Measurements from ENCODE around the gene LMF1.
"Not testable (repeated sequence)": the region's sequence is repeated elsewhere in the genome, so short reads cannot be mapped to it uniquely, and the experiment has no call there.

Gene LMF1

DNA sequence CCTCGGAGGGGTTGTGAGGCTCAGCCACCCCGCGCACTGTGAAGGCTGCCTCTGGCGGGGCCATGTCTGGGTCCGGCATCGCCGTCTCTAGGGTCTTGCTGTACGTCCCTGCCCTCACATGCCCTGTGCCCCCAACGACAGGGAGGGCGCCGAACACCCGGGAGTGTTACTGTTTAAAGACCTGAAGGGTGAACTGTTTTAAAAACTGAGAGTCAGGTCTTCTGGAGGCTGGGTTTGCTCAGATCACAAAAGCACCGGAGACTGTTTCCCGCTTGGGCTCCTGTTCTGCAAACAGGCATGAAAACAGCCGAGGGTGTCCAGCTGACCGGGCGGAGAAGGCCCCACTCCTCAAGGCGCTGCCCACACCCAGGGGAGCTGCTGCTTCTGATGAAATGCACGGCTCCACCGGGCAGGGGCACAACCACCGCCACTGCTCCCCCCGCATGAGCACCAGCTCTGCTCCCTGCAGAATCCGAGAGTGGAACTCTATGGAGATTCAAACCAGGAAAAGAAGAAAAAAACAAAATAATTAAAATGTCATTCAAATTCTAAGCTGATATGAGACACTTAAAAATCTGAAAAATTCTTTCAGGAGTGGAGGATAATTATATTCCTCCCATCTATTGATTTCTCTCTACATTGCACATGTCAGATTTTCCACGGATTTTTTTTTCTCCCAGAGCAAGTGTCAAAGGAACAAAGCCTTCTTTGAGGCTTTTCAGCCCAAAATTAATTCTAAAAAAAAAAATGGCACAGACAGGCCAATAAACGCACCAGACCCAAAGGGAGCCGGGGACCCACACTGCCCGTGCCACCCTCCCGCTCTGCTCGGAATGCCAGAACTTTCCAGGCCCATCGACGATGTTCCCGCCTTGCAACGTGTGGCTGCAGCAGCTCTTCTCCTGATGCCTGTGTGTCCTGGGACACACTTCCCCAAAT, 74.3 kb downstream of the LMF1 start:
- H3K27ac Mint-ChIP-seq: no peak overlapping the region
- H3K36me3 Mint-ChIP-seq (ENCODE audit: low read depth): no peaks in the 10 kb centered on the region
- no peaks in the 10 kb centered on the region for H3K4me1 Mint-ChIP-seq (ENCODE audit: low read depth)
- no peak overlapping the region for H3K4me3 Mint-ChIP-seq
- no peaks in the 10 kb centered on the region for H3K9me3 Mint-ChIP-seq
- no peaks in the 10 kb centered on the region for H3K27me3 Mint-ChIP-seq (ENCODE audit: low read depth)

DNA sequence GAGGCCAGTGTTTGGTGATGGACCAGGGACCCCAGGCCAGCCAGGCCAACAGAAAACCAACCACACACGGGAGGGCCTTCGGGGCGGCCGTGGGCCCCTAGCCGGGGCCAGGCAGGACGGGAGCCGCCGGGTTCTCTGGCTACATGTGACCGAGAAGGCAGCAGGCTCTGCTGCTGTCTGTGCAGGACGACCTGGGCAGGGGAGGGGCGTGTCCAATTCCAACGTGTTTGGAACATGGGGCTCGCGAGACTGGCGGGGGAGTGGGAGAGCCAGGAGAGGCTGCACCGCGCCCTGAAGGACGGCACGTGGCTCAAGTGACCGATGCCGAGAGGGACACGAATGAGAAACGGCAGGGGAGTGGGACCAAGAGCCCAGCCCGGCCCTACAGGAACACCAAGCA, 75.4 kb downstream of the LMF1 start:
- no peaks in the 10 kb centered on the region for H3K9me3 Mint-ChIP-seq
- no peaks in the 10 kb centered on the region for H3K36me3 Mint-ChIP-seq (ENCODE audit: low read depth)
- no peaks in the 10 kb centered on the region for H3K4me1 Mint-ChIP-seq (ENCODE audit: low read depth)
- no peak overlapping the region for H3K27ac Mint-ChIP-seq
- H3K27me3 Mint-ChIP-seq (ENCODE audit: low read depth): no peaks in the 10 kb centered on the region
- no peak overlapping the region for H3K4me3 Mint-ChIP-seq

DNA sequence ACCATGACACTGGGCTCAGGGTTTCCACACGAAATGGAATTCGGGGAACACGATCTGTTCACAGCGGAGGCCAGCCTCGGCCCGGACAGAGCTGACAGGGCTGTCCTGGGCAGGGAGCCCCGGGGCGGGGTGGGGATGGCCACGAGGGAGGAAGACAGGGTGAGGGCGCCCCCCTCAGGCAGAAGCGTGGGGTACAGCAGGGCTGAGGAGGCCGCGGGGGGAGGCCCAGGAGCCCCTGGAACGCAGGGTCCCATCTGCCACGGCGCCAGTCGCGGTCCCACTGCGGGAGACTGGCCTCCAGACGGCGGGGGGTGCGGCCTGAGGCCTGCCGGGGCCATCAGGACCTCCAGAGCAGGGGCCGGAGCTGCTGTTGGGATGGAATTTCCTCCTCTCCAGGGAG, 75.9 kb downstream of the LMF1 start:
- no peaks in the 10 kb centered on the region for H3K36me3 Mint-ChIP-seq (ENCODE audit: low read depth)
- H3K27ac Mint-ChIP-seq: no peak overlapping the region
- no peaks in the 10 kb centered on the region for H3K9me3 Mint-ChIP-seq
- no peaks in the 10 kb centered on the region for H3K27me3 Mint-ChIP-seq (ENCODE audit: low read depth)
- no peaks in the 10 kb centered on the region for H3K4me1 Mint-ChIP-seq (ENCODE audit: low read depth)
- no peak overlapping the region for H3K4me3 Mint-ChIP-seq

DNA sequence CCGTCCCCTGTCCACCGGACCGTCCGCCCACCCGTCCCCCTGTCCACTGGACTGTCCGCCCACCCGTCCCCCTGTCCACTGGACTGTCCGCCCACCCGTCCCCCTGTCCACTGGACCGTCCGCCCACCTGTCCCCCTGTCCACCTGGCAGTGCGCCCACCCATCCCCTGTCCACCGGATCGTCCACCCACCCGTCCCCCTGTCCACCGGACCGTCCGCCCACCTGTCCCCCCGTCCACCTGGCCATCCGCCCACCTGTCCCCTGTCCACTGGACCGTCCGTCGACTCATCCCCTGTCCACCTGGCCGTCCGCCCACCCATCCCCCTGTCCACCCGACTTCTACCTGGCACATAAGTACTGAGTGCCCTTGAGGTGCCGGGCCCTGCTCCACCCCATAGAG, 76.6 kb downstream of the LMF1 start:
- no peaks in the 10 kb centered on the region for H3K4me1 Mint-ChIP-seq (ENCODE audit: low read depth)
- H3K27ac Mint-ChIP-seq: no peak overlapping the region
- no peaks in the 10 kb centered on the region for H3K27me3 Mint-ChIP-seq (ENCODE audit: low read depth)
- no peaks in the 10 kb centered on the region for H3K9me3 Mint-ChIP-seq
- no peak overlapping the region for H3K4me3 Mint-ChIP-seq
- no peaks in the 10 kb centered on the region for H3K36me3 Mint-ChIP-seq (ENCODE audit: low read depth)

DNA sequence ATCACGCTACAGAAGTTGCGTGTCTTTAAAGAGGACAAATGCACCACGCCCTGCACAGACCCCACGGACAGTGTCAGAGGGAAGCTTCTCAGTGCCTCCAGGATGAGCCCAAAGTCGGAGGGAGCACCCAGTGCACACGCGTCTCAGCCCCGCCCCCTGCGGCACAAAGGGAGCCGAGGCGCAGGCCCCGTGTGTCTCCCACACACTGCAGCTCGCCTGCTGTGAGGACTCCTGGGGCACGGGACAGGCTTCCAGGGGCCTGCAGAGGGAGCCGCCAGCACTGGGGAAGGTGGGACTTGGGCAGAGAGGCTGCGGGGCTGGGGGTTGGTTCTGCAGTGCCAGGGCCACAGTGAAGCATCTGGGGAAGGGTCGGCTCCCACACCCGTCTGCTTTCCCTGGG, 77.4 kb downstream of the LMF1 start:
- Mint-ChIP-seq H3K4me1 (ENCODE audit: low read depth) (no peaks in the 10 kb centered on the region), H3K36me3 (ENCODE audit: low read depth) (no peaks in the 10 kb centered on the region), H3K4me3 (no peak overlapping the region), H3K9me3 (no peaks in the 10 kb centered on the region), H3K27ac (no peak overlapping the region), H3K27me3 (ENCODE audit: low read depth) (no peaks in the 10 kb centered on the region)

DNA sequence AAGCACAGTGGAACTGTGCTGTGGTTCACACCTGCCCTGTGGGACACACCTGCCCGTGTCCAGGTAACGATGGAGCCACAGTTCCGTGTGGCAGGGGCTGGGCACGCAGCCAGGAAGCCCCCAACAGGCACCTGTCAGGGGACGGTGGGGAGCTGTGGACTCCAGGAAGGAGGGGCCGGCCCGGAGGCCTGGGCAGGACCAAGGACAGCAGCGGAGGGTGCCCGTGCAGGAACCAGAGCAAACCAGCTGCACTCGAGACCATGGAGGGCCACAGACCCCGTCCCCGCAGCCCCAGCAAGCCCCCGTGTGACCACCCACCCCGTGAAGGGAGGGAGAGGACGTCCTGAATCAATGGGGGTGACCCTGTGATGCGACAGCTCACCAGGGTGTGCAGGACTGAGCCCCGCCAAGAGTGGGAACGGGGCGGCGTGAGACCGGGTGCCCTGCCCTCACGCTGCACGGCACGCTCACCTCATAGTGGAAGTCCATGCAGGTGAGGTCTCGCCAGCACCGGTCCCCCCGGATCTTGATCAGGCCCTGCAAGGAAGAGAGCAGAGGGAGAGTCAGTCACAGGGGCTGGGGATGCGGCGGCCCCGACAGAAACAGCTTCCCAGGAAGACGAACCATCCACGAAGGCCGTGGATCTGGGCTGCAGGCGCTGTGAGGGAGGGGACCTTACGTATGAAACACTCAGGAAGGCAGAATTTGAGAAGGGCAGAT, 78.1 kb downstream of the LMF1 start:
- H3K36me3 Mint-ChIP-seq (ENCODE audit: low read depth): no peaks in the 10 kb centered on the region
- no peaks in the 10 kb centered on the region for H3K27me3 Mint-ChIP-seq (ENCODE audit: low read depth)
- no peak overlapping the region for H3K27ac Mint-ChIP-seq

DNA sequence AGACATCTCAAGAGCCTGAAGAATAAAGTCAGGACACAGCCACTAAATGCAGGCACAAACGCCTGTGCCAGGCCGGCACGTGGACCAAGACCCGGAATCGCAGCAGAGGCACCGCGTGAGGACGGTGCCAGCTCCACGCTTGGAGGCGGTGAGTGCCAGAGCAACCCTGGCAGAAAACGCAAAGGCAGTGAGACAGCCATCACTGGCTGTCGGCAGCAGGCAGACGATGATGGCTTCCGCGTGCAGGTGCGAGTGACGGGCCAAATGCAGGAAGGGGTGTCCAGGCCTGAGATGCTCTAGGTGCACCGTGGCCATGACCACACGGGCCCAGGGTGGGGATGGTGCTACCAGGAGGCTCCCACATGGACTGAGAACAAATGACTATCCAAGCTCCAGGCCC, 78.8 kb downstream of the LMF1 start:
- Mint-ChIP-seq H3K4me1 (ENCODE audit: low read depth) (no peaks in the 10 kb centered on the region), H3K27ac (no peak overlapping the region), H3K36me3 (ENCODE audit: low read depth) (no peaks in the 10 kb centered on the region), H3K4me3 (no peak overlapping the region), H3K9me3 (no peaks in the 10 kb centered on the region), H3K27me3 (ENCODE audit: low read depth) (no peaks in the 10 kb centered on the region)

More for the DNA sequence above, 78.1 kb downstream of the LMF1 start:
- H3K4me1 Mint-ChIP-seq (ENCODE audit: low read depth): no peaks in the 10 kb centered on the region
- no peak overlapping the region for H3K4me3 Mint-ChIP-seq
- no peaks in the 10 kb centered on the region for H3K9me3 Mint-ChIP-seq

DNA sequence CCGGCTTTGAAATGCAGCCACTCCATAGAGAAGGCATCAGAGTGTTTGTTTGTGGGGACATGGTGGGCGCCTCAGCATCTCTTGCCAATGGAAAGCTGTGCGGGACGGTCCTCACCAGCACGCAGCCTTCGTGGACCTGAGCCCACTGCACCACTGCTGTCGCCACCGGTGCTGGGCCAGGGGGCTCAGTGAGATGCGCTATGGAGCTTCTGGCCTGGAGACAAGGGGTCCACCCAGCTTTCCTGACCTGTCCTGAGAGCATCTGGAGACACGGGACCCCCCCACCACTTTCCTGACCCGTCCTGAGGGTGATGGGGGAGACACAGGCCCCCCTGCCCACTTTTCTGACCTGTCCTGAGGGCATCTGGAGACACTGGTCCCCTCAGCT, 79.4 kb downstream of the LMF1 start:
- Mint-ChIP-seq H3K36me3 (ENCODE audit: low read depth) (no peaks in the 10 kb centered on the region), H3K4me3 (no peak overlapping the region), H3K9me3 (no peaks in the 10 kb centered on the region), H3K27ac (no peak overlapping the region), H3K27me3 (ENCODE audit: low read depth) (no peaks in the 10 kb centered on the region), H3K4me1 (ENCODE audit: low read depth) (no peaks in the 10 kb centered on the region)

DNA sequence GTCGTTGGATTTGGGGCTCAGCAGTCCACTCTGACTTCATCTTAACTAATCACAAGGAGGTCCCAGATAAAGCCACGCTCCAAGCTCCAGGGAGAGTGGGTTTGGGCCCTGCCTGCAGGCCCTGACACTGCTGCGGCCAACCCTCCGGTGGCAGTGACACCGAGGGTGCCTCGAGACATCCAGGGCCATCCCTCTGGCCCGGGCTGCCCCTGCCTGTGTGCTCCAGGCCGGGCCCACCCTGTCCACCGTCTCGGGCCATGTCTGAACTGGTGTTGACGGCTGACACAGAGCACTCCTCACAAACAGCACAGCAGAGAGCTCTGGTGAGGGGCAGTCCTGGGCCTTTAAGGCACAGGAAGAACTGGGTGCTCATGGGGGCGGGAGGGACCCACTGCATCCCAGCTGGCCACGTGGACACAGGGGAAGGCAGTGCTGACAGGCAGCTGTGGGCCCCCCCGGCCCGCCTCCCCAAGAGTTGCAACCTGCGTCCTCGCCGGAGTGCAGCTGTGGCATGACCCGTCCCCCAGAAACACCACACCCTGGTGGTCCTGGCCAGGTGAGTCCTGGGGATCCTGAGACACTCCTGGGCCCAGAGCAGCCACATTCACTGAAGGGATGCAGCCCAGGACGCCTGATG, 80.0 kb downstream of the LMF1 start:
- H3K36me3 Mint-ChIP-seq (ENCODE audit: low read depth): no peaks in the 10 kb centered on the region
- H3K9me3 Mint-ChIP-seq: no peaks in the 10 kb centered on the region
- H3K27ac Mint-ChIP-seq: no peak overlapping the region
- H3K4me3 Mint-ChIP-seq: no peak overlapping the region
- no peaks in the 10 kb centered on the region for H3K27me3 Mint-ChIP-seq (ENCODE audit: low read depth)
- no peaks in the 10 kb centered on the region for H3K4me1 Mint-ChIP-seq (ENCODE audit: low read depth)

DNA sequence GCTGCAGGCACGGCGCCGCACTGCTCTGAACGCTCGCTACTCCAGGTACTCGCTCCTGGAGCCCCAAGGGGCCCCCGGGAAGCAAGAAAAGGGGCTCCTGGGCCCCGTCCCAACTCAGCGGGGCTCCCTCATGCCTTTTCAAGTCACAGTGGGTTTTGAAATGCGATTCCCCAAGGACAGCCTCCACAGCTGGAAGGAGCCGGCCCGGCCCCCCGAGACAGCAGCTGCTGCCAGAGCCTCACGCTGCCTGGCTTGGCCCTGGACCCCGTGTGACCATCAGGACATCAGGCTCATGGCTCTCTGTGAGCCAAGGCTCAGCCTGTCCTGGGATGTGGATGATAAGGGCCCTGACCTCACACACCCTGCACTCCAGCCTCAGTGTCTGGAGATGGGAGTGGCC, 80.6 kb downstream of the LMF1 start:
- Mint-ChIP-seq H3K4me3 (no peak overlapping the region), H3K4me1 (ENCODE audit: low read depth) (no peaks in the 10 kb centered on the region)

DNA sequence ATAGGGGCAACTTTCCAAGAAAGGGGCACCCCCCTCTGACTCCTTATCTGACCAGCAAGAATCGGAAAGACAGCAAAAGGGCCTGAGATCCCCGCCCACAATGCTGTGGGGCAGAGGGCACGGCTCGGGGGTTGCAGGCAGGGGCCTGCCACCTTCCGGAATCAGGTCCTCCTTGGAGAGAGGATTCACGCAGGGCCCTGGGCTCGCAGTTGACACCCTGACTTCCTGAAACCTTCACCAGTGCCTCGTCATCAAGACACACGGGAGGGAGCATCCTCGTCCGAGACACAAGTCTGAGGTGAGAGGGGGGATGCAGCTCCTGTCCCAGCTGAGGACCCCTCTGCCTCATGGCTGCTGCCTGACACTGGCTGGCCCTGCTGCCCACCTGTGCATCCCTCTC, 81.2 kb downstream of the LMF1 start:
- H3K36me3 Mint-ChIP-seq (ENCODE audit: low read depth): no peaks in the 10 kb centered on the region
- H3K4me3 Mint-ChIP-seq: no peak overlapping the region
- no peaks in the 10 kb centered on the region for H3K9me3 Mint-ChIP-seq
- H3K27me3 Mint-ChIP-seq (ENCODE audit: low read depth): no peaks in the 10 kb centered on the region
- H3K4me1 Mint-ChIP-seq (ENCODE audit: low read depth): no peaks in the 10 kb centered on the region
- no peak overlapping the region for H3K27ac Mint-ChIP-seq

More for the DNA sequence above, 80.6 kb downstream of the LMF1 start:
- Mint-ChIP-seq H3K36me3 (ENCODE audit: low read depth) (no peaks in the 10 kb centered on the region), H3K9me3 (no peaks in the 10 kb centered on the region), H3K27me3 (ENCODE audit: low read depth) (no peaks in the 10 kb centered on the region), H3K27ac (no peak overlapping the region)

DNA sequence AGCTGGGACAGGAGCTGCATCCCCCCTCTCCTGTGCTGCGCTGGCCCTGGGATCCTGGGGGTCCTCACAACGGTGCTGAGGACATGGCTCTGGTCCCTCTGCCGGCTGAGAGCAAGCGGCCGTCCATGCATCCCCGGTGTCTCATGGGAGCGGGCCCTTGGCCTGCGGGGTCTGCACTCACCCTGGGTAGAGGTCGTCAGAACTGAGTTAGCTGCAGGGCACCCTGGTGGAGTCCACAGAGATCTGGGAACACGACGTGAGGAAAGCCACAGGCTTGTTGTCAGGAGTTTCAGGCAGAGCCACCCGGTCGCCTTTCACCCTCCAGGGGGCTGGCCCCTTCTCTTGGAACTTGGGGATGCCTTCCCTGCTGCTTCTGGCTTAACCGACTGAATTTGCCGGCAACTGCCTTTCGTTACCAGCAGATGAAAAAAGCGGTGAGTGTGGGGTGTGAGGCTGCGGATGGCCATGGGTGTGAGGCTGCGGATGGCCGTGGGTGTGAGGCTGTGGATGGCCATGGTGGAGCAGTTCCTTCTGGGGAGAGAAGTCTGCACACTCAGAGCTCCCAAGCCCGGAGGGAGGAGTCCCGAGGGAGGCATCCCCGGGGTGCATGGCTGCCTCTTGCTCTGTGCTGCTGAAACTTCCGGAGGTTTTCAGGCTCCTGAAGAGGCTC, 81.7 kb downstream of the LMF1 start:
- H3K4me1 Mint-ChIP-seq (ENCODE audit: low read depth): no peaks in the 10 kb centered on the region
- no peaks in the 10 kb centered on the region for H3K36me3 Mint-ChIP-seq (ENCODE audit: low read depth)
- H3K4me3 Mint-ChIP-seq: no peak overlapping the region
- no peaks in the 10 kb centered on the region for H3K9me3 Mint-ChIP-seq
- H3K27me3 Mint-ChIP-seq (ENCODE audit: low read depth): no peaks in the 10 kb centered on the region
- no peak overlapping the region for H3K27ac Mint-ChIP-seq

DNA sequence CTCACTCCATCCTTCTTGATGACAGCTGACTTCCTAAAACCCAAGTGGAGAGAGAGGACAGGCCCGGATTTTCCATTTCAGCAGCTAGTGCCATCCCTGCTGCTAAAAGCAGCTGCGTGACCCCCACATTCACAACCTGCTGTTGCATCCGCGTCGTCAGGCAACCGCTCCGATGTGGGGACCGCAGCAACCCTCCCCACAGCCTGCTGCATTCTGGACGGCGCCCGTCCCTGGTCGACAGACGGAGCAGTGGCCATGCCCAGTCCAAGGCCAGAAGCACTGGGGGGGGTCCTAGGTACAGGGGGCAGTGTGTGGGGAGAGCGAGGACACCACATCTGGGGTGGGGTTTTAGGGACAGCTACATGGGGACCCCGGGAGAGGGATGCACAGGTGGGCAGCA, 82.3 kb downstream of the LMF1 start:
- H3K9me3 Mint-ChIP-seq; H3K27me3 Mint-ChIP-seq (ENCODE audit: low read depth); H3K36me3 Mint-ChIP-seq (ENCODE audit: low read depth); H3K27ac Mint-ChIP-seq; H3K4me1 Mint-ChIP-seq (ENCODE audit: low read depth); H3K4me3 Mint-ChIP-seq: not testable (repeated sequence)

DNA sequence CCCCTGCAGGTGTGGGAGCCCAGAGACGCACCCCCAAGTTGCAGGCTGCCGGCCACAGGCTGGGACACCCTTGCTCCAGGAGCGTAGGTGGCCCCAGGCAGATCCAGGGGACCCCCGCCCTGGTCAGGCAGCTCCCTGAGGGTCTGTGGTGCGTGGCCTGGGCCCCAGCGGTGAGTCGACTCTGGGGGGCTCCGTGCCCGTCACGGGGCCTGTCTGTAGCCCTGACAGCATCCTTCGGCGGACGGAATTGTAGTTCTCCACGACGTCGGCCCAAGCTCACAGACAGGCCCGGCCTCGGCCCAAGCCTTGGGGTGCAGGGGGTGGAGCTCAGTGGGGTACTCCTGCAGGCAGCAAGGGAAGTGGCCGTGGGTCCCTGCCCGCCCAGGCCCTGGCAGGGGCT, 82.9 kb downstream of the LMF1 start:
- Mint-ChIP-seq H3K36me3 (ENCODE audit: low read depth) (no peaks in the 10 kb centered on the region), H3K4me1 (ENCODE audit: low read depth) (no peaks in the 10 kb centered on the region), H3K27ac (no peak overlapping the region), H3K27me3 (ENCODE audit: low read depth) (no peaks in the 10 kb centered on the region), H3K4me3 (no peak overlapping the region), H3K9me3 (no peaks in the 10 kb centered on the region)
